HG03342 (cell line): ENCODE data around the gene NANOS3.

Source experiments
- ATAC-seq: cut with Tn5 transposase; IDR thresholded peaks from one replicate; pipeline ENCODE4 v1.9.1; 2021; ENCODE audit warnings: mild to moderate bottlenecking, moderate library complexity; ENCODE audit not compliant: unreplicated experiment

NANOS3 gene

DNA sequence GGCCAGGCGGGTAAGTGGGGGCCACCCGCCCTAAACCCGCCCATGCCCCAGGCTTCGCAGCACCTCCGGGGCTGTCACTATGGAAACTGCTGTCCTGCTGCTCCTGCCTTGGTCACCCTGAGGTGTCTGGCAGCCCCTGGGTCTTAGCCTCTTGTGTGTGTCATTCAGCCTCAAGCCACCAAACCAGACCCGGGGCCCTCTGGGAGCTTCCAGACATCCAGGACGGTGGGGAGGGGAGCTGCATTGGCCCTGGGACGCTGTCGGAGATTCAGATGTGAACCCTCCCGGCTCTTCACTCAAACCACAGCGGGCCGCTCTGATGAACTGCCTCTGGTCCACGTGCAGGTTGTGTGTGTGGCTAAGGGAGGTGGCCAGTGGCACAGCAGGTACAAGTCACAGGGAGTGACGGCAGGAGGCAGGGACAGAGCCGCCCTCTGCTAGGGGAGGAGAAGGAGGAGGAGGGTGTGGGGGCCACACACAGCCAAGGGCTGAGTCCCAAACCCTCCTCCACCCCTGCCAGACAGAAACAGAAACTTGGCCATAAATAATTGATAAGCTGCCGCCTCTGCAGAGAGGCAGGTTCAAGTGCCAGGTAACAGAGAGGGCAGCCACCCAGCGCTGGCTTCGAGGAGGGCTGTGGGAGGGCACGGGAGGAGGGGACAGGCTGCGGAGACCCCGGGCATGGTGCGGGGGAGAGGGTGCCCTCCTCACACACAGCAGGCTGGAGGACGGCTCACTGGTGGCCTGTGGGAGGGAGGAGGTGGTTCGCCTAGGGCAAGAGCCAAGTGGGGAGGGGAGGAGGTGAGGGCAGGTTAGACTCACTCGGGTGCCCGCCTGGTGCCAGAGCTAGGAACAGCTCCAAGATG is 8.0 kb downstream of the NANOS3 start:
- ATAC-seq: no peak

DNA sequence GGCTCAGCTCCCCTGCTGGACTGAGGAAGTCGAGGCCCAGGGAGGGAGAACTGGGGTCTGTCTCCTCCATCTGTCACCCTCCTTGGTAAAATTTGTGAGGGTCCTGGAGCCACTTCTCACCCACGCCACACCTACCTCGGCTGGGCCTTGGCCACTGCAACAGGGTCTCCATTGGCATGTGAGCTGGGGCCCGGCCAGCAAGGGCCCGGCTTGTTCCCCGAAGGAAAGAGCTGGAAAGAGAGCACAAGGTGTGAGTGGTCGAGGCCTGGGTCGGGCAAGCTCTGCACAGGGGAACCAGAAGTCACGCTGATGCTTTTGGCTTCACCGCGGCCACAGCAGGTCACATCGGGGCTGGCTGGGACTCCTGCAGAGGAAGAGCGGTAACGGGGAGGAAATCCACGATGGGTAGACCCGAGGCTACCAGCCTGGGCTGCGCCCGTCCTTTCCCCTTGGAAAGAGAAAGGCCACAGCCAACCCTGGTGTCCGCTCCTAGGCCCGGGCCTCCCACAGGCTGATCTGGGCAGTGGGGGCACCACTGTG is 9.0 kb downstream of the NANOS3 start:
- ATAC-seq: no peak

DNA sequence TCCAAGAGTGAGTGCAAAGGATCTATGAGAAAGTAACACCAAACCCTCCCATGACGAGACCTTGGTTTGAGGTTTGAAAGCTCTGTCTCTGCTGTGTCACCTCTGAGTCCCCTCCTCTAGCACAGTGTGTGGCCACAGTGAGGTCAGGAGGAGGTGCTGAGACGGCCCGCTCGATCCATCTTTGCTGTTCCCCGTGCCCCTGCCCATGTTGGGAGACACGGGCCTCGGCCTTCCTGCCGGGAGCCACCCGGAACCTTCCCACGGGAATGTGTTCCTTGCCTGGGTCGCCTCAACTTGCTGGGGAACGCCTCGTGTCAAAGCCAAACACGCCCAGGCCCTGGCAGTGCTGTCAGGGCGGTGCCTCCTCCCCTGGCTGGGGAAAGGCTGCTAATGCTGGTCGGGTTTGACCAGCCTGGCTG is 10.1 kb downstream of the NANOS3 start:
- no peak for ATAC-seq

DNA sequence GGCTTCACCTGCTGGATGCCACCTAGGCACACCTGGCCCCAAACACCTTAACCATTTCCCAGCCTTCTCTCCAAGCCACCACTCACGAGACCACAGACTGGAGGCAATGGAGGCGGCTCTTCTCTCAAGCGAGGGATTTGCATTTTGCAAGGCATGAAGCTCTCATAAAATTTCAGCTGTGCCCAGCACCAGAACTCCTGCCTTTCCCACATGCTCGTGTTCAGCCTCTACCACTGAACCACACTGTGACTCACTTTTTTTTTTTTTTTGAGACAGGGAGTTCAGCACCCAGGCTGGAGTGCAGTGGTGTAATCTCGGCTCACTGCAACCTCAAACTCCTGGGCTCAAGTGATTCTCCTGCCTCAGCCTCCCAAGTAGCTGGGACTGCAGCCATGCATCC is 10.6 kb downstream of the NANOS3 start:
- ATAC-seq: no peak

DNA sequence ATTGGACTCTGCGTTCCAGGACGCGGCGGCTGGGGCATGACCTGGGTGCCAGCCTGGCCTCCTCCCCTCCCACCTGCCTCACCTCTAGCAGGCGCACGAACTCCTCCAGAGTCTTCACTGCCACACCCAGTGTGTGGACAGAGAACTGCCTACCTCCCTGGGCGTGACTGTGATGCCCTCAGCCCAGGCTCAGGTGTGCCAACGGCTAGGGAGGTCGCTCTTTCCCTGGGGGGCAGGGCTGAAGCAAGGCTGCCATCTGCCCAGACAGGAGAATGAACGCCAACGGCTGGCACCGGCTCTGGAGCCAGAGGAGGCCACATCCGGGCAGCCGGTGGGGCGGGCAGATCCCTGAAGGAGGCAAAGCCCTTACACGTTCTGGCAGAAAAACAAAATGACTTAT is 11.3 kb downstream of the NANOS3 start:
- ATAC-seq: no peak

DNA sequence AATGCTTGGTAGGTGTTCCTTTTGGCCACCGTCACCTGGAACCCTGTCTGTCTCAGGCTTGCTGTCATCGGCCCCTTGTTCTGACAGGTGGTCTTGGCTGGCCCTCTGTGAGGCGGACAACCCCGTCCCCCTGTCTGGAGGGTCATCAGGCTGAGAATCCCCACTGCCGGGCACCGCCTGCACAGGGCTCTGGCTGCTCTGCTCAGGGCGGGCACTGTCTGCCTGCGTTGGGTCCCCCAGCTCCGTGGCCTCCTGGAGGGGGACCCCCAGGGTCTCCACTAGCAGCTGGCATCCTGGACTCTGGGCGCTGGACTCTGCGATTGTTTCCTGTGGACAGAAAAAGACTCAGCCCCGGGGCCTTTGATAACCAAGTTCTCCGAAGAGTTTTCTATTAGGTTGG is 13.2 kb downstream of the NANOS3 start:
- ATAC-seq: no peak

DNA sequence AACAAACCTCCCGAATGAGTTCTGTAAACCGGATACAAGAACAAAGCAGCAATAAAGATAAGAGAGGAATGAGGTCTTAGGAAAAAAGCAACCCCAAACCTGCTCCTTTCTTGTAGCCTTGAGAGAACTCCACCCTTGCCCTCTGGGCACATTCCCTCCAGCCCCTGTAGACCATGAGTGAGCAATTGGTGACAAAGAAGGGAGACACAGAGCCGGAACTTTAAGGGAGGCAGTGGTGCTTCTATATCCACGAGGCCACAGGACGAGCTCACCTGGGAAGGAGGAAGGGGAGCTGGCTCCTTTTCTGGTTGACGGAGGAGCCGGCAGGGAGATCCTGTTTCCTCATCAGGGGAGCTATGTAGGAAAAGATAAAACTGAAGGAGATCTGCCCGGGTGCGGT is 15.9 kb downstream of the NANOS3 start:
- no peak for ATAC-seq

DNA sequence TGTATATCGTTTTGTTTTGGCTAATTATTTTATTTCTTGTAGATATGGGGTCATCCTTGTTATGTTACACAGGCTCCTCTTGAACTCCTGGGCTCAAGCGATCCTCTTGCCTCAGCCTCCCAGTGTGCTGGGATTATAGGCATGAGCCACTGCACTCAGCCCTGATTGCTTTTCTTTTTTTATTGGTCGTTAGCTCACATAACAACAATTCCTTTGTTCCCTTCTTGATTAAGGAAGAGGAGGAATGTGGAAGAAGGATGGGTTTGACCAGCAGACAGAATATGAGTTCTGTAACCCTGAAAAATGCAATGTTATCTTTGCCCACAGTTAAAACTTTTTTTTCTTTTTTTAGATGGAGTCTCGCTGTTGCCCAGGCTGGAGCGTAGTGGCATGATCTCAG is 17.6 kb downstream of the NANOS3 start:
- no peak for ATAC-seq

DNA sequence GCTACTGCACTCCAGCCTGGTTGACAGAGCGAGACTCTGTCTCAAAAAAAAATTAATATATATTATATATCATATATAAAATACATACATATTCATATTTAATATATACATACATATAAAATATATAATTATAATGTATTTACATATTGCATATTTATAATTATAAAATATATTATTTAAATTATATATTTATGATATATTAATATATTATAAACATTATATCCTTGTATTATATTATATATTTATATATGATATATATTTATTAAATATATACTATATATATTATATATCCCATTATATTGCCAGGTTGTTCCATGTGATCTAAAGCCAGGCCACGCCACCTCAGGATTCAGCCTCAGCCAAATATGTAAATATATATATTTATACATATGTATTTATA is 19.3 kb downstream of the NANOS3 start:
- ATAC-seq: no peak

DNA sequence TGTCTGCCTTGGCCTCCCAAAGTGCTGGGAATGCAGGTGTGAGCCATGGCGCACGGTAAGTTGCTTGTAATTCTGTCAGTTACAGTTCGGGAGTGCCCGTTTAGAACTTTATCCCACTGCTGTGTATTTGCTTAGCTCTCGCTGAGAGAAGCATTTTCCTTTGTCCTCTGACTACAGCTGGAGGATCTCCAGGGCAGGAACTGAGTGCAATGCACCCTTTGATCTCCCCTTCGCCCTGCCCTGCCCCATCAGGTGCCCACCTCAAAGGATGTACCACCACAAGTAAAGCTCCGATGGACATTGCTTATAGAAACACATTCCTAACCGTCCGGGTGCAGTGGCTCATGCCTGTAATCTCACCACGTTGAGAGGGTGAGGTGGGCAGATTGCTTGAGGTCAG is 22.5 kb downstream of the NANOS3 start:
- ATAC-seq: no peak

DNA sequence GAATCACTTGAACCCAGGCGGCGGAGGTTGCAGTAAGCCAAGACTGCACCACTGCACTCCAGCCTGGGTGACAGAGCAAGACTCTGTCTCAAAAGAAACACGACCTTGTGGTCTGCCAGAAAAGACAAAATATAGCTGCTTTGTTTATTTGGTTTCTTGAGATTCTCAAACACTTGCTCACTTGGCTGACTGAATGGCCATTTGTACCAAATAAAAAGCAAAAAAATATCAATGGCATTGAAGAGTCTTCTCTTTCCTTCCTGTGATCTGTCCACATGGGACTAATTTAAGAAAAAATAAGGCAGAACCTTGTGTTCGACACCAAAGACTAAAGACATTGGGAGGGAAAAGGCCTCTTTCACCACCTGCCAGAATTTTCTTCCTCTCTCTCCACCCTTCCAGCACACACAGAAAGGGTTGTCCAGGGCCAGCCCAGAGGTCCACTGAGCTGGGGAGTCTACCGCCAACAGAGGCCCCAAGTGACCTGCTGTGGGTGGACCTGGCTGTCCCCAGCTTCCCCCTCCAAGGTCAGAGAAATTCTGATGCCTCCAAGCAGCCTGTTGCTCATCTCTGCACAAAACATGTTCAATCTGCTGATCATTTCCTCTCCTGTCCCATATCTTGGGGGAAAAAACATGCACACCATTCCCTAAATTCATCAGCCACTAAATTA is 23.1 kb downstream of the NANOS3 start:
- ATAC-seq: no peak

DNA sequence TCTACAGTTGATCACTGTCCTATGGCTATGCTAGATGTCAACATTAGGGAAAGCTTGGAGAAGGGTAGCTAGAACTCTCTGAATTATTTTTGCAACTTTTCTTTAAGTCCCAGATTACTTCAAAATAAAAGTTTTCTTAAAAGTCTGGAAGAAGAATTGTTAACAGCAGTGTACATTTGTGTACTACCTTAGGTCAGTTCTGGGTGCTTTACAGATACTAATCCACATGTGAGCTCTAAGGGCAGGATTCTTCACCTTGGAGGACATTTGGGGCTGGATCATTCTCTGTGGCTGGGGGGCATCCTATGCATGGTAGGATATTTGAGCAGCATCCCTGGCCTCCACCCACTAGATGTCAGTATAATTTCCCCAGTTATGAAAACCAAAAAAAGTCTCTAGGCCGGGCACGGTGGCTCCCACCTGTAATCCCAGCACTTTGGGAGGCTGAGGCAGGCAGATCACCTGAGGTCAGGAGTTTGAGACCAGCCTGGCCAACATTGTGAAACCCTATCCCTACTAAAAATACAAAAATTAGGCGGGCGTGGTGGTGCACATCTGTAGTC is 26.1 kb downstream of the NANOS3 start:
- ATAC-seq: no peak

DNA sequence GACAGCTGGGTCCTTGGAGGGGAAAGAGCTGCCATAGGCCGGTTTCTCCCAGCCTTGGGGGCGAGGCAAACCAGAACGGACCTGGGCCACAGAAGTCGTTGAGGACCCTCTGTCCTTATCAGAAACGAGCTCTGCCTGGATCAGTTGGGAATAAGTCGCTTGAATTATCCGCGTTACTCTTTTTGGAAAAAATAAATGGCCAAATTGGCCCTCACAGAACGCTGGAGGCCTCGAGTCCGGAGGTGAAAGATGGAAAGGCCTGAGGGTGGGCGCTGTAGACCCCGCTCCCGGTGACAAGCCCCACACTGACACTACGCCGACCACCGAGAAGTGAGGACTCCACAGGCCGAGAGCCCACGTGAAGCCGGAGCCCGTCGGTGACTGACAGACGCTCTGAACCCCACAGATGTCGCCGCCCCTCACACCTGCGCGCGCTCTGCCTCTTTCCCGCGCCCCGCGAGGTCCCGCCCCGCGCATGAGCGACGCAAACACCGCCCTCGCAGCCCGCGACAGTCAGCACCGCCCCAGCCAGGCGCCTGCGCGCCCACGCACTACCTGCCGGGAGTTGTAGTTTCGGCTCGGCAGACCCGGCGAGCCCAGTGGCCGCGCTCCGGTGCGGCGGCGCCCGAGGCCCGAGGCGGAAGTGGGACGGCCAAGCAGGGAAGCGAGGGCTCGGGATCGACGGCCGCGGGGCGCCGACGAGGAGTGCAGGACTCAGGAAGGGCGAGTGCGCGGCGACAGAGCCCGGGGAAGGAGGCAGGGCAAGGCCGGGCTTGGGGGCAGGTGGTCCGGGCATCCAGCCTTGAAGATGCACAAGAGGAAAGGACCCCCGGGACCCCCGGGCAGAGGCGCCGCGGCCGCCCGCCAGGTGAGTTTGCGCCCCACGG is 28.9 kb downstream of the NANOS3 start, which contains the start of the genes BRME1 and CC2D1A:
BRME1 (minus strand) TSS at position 484 of the 887 bp plus-strand sequence. CDS start 1,225 bp downstream, outside the sequence.
CC2D1A (plus strand) TSS at position 568 of the 887 bp plus-strand sequence; CDS start at position 809, 241 bp downstream.
- ATAC-seq: peak; percentile 82

DNA sequence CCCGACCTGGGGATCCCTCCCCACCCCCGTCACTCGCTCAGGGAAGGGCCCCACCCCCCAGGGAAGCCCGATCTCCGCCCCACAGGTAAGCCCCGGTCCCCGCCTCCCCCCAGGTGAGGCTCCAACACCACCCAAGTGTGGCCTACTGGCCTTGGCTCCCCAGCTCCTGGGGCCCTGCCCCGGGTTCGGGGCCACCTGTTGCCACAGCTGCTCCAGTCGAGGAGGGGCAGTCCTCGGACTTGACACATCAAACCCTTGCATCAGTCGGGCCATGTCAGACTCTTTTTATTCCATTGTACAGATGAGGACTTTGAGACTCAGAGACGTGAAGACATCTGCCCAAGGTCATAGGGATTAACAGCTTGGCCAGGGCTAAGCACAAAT is 29.6 kb downstream of the NANOS3 start:
- ATAC-seq: peak; percentile 23

DNA sequence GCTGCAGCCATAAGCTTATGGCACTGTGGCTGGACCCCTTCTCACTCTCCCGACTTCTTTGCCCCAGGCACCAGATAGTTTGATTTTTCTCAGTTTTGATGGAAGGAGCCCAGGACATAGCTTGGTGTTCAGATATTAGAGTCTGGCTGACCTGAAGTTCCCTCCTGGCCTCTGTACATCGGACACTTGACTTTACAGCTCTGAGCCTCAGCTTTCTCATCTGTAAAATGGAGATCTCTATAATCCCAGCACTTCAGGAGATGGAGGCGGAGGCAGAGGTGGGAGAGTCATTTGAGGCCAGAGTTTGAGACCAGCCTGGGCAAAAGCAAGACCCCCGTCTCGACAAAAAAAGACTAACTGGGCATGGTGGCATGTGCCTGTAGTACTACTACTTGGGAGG is 30.0 kb downstream of the NANOS3 start:
- ATAC-seq: no peak

DNA sequence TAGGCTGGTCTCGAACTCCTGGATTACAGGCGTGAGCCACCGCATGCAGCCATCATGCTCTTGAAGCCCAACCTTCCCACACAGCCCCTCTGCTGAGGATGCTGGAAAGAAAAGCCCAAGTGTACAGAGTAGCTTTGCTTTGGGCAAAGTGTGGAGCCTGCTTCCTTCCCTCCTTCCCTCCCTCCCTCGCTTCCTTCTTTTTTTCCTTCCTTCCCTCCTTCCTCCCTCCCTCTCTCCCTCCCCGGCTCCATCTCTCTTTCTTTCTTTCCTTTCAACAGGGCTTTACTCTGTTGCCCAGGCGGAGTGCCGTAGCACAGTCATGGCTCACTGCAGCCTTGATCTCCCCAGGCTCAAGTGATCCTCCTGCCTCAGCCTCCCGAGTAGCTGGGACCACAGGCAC is 31.7 kb downstream of the NANOS3 start:
- ATAC-seq: no peak

DNA sequence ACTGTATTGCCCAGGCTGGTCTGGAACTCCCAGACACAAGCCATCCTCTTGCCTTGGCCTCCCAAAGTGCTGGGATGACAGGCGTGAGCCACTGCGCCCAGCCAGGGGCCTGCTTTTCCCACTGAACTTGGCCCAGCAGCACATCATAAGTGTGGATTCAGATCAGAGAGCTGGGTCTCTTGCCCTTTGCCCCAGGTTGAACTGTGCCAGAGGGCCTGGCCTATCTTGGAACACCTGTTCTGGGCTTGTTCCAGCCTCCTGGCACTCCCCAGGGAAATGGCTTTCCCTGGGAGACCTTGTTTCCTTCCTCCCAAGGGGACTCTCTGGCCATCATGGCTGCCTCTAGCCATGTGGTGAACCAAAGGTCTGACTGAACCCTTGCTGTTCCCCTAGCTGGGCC is 32.5 kb downstream of the NANOS3 start:
- no peak for ATAC-seq

DNA sequence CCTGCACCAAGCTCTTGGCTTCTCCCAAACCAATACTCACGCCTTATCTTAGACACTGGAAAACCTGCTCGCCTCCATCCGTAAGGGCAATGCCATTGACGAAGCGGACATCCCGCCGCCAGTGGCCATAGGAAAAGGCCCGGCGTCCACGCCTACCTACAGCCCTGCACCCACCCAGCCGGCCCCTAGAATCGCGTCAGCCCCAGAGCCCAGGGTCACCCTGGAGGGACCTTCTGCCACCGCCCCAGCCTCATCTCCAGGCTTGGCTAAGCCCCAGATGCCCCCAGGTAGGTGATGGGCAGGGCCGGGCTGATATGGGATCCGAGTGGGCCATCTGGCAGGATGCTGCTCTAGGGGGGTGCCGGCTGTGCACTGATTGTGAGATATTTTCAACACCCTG is 36.4 kb downstream of the NANOS3 start:
- no peak for ATAC-seq

DNA sequence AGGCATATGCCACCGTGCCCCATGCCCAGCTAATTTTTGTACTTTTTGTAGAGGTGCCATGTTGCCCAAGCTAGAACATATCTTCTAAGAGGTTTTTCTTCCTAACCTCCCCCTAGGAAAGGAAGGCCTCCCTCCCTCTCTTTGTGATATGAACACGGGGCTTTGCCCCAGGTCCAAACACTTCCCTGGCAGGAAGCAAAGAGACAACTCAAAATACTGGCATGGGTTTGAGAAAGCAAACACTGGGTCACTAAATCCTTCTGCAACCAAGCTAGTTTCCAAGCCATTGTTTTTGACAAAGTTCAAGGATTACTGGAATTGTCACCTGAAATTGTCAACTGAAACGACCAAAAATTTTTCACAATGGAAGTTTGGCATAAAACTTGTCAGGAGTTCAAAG is 37.8 kb downstream of the NANOS3 start:
- ATAC-seq: no peak

DNA sequence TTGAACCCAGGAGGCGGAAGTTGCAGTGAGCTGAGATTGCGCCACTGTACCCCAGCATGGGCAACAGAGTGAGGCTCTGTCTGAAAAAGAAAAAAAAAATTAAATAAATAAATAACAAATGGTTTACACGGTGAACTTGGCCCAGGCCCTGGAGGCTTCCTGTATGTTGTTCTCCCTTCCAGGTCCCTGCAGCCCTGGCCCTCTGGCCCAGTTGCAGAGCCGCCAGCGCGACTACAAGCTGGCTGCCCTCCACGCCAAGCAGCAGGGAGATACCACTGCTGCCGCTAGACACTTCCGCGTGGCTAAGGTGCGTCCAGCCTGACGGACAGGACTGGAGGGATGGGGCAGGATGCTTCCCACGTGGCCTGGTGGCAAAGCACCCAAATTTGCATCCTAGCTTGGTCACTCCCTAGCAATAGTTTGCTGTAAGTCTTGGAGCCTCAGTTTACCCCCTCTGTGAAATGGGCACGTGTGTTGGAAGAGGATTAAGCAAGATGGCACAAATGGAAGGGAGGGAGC is 41.0 kb downstream of the NANOS3 start:
- ATAC-seq: no peak
